ENCODE results near the gene CILP2. TPM values are rescaled to one million over a fixed set of nuclear protein-coding genes. Genes with fewer than 3 reads are reported as not detected.

CILP2 gene
- total and polyA plus RNA-seq, 2 of the 4 experiments (the other 2 are of a cell fraction) = 0.18 to 0.87 TPM

GRCh38 chr19:19508217-19508616, 29.8 kb upstream of the CILP2 start:
- H3K79me1 ChIP-seq (ENCODE audit: low read depth in 1 of 2, low read length in 2 of 2) = peaks cover 0 to 3% of the 10 kb centered on the region in 2 experiments; a peak in 2 of 4 replicates
- H3K4me1 ChIP-seq (ENCODE audit: control insufficient read depth, insufficient read depth, low read length) = no peaks in the 10 kb centered on the region
- H3K9me1 ChIP-seq (ENCODE audit: insufficient read depth, low read length) = peaks cover 5% of the 10 kb centered on the region; the same call in 1 of the 2 replicates
- dilution Hi-C loops (cut with HindIII; ENCODE audit: low sequenced_read_pairs, unreplicated experiment) = no loop called here
- peaks cover 30% of the 10 kb centered on the region for H3K36me3 ChIP-seq (ENCODE audit: control insufficient read depth, insufficient read depth, low read length)
- no peaks in the 10 kb centered on the region; the same call in 1 of the 2 replicates for H4K20me1 ChIP-seq (ENCODE audit: insufficient read depth, low read length)
- no peak overlapping the region for H2AFZ ChIP-seq (replicated peaks; ENCODE audit: low read length, poor library complexity)
- BruUV-seq (replicated peaks) = no TSS peak
- no peak overlapping the region for H3K56ac ChIP-seq (ENCODE audit: extremely low read depth, insufficient read depth, low read length)
- no peaks in the 10 kb centered on the region for H3K27me3 ChIP-seq (ENCODE audit: control insufficient read depth, insufficient read depth, low read length)
- in situ Hi-C loops (cut with MboI; ENCODE audit: low sequenced_read_pairs) = no loop called here
- no peak overlapping the region for H3K27ac ChIP-seq (ENCODE audit: insufficient read depth, low read length)
- no peak overlapping the region for H3K4me2 ChIP-seq (ENCODE audit: low read depth, low read length)
- H4K5ac ChIP-seq (ENCODE audit: low read depth, low read length) = no peak overlapping the region
- H3K18ac ChIP-seq (ENCODE audit: low read depth, low read length) = no peak overlapping the region
- CTCF ChIA-PET = no interaction called here
- ATAC-seq (ENCODE audit: low read depth) (no peak), DNase-seq (no peak)
- no peak overlapping the region for H2BK20ac ChIP-seq (ENCODE audit: low read depth, low read length)
- H4K91ac ChIP-seq (ENCODE audit: insufficient read depth, low read depth, low read length) = no peak overlapping the region
- 81% methylated on average over 3 of the region's 11 CpGs; no CpG with 5 or more reads in 1 of the 2 experiments for WGBS, 2 experiments (ENCODE audit: extremely low coverage in 2 of 2, insufficient read length in 1 of 2)
- no peak overlapping the region for H2BK15ac ChIP-seq (ENCODE audit: low read depth, low read length)
- H4K8ac ChIP-seq (ENCODE audit: low read depth in 2 of 2, low read length in 2 of 2) = no peak overlapping the region
- no peak overlapping the region for H2BK120ac ChIP-seq (ENCODE audit: low read depth, low read length)
- no peak overlapping the region for H2AK9ac ChIP-seq (replicated peaks; ENCODE audit: low read depth, low read length, poor library complexity)
- H2AK5ac ChIP-seq (ENCODE audit: low read depth, low read length) = no peak overlapping the region
- no peak overlapping the region for H2BK5ac ChIP-seq (ENCODE audit: low read depth, low read length, poor library complexity, severe bottlenecking)
- no peak overlapping the region for H3K4ac ChIP-seq (ENCODE audit: low read depth, low read length)
- H3K14ac ChIP-seq (replicated peaks; ENCODE audit: low read depth, low read length) = no peak overlapping the region
- H3K9ac ChIP-seq (ENCODE audit: low read depth, low read length) = no peak overlapping the region
- POLR2A ChIA-PET (ENCODE audit: unreplicated experiment) = no interaction called here
- no peaks in the 10 kb centered on the region for H3K9me3 ChIP-seq (ENCODE audit: control insufficient read depth, insufficient read depth, low read length)
- no peak overlapping the region for H3K23ac ChIP-seq (ENCODE audit: low read depth, low read length)
- intact Hi-C loops (cut with micrococcal nuclease) = no loop called here
- TF ChIP-seq RAD21 (IDR thresholded peaks at IDR 0.05; ENCODE audit: low read length) (no peak), NFE2L2 (IDR thresholded peaks at IDR 0.05; ENCODE audit: low read depth, low read length) (no peak), BHLHE40 (IDR thresholded peaks at IDR 0.05; ENCODE audit: low read depth, low read length) (no peak), MXI1 (IDR thresholded peaks at IDR 0.05; ENCODE audit: borderline replicate concordance, low read depth, low read length) (no peak), CEBPB (IDR thresholded peaks at IDR 0.05; ENCODE audit: low read depth, low read length) (no peak), MAFK (IDR thresholded peaks at IDR 0.05; ENCODE audit: low read depth, low read length) (no peak), CTCF (conservative IDR thresholded peaks at IDR 0.05; ENCODE audit: low read depth, low read length) (no peak), SMC3 (IDR thresholded peaks at IDR 0.05; ENCODE audit: low read depth, low read length) (no peak), FOS (IDR thresholded peaks at IDR 0.05; ENCODE audit: low read depth, low read length) (no peak), MAZ (IDR thresholded peaks at IDR 0.05; ENCODE audit: borderline replicate concordance, low read depth, low read length) (no peak)
- TF ChIP-seq, protein P1, sequence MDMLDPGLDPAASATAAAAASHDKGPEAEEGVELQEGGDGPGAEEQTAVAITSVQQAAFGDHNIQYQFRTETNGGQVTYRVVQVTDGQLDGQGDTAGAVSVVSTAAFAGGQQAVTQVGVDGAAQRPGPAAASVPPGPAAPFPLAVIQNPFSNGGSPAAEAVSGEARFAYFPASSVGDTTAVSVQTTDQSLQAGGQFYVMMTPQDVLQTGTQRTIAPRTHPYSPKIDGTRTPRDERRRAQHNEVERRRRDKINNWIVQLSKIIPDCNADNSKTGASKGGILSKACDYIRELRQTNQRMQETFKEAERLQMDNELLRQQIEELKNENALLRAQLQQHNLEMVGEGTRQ (IDR thresholded peaks at IDR 0.05; ENCODE audit: low read depth, low read length) = no peak
- TF ChIP-seq, protein P2, sequence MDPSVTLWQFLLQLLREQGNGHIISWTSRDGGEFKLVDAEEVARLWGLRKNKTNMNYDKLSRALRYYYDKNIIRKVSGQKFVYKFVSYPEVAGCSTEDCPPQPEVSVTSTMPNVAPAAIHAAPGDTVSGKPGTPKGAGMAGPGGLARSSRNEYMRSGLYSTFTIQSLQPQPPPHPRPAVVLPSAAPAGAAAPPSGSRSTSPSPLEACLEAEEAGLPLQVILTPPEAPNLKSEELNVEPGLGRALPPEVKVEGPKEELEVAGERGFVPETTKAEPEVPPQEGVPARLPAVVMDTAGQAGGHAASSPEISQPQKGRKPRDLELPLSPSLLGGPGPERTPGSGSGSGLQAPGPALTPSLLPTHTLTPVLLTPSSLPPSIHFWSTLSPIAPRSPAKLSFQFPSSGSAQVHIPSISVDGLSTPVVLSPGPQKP (IDR thresholded peaks at IDR 0.05; ENCODE audit: borderline replicate concordance, low read depth, low read length) = no peak
- H3K4me3 ChIP-seq (ENCODE audit: insufficient read depth, low read depth, low read length) = no peak overlapping the region

Data from IMR-90 (cell line).